Activated CD4-positive, alpha-beta memory T cell treated with anti-CD3 and anti-CD28 coated beads for 36 hours (primary cell): ENCODE measurements around the gene LHFPL4. TPM values are rescaled to one million over a fixed set of nuclear protein-coding genes. Genes with fewer than 3 reads are reported as not detected.
"Not testable (repeated sequence)": the region's sequence is repeated elsewhere in the genome, so short reads cannot be mapped to it uniquely, and the experiment has no call there.

Experiments used
- CTCF ChIA-PET: fragments of 350-600 bp; sonication (Branson Sonifier 250); formaldehyde crosslinking; loops from one replicate; lab custom pipeline; 2021; ENCODE audit warnings: antibody characterized with exemption, inconsistent platforms; lab: Charles Lee
- POLR2A ChIA-PET: fragments of 350-600 bp; sonication (Branson Sonifier 250); formaldehyde crosslinking; loops from one replicate; lab custom pipeline; 2021; ENCODE audit warnings: antibody characterized with exemption; lab: Charles Lee
- DNase-seq: peaks from one replicate; pipeline ENCODE4 v3.0.0-alpha.2; 2020
- H3K27ac Mint-ChIP-seq: one replicate; pipeline ENCODE4 v1.8.0; 2021; ENCODE audit warnings: mixed read lengths
- H3K27me3 Mint-ChIP-seq: one replicate; pipeline ENCODE4 v1.8.0; 2021; ENCODE audit warnings: mixed read lengths
- H3K36me3 Mint-ChIP-seq: one replicate; pipeline ENCODE4 v1.8.0; 2021; ENCODE audit warnings: mixed read lengths
- H3K4me1 Mint-ChIP-seq: one replicate; pipeline ENCODE4 v1.8.0; 2021; ENCODE audit warnings: low read depth, mixed read lengths
- H3K4me3 Mint-ChIP-seq: one replicate; pipeline ENCODE4 v1.8.0; 2021; ENCODE audit warnings: mild to moderate bottlenecking, mixed read lengths
- H3K9me3 Mint-ChIP-seq: one replicate; pipeline ENCODE4 v1.8.0; 2021; ENCODE audit warnings: mixed read lengths
- intact Hi-C: fragments of 100-400 bp; cut with micrococcal nuclease; formaldehyde crosslinking; loops from one replicate; pipeline ENCODE4 v1.15.1; 2023
- total RNA-seq, 2 experiments: library from RNA; stranded (reverse); gene quantifications; one replicate each; pipeline ENCODE4 v1.2.3, GENCODE V29; 2021

The LHFPL4 gene
- total RNA-seq, result not detected

DNA sequence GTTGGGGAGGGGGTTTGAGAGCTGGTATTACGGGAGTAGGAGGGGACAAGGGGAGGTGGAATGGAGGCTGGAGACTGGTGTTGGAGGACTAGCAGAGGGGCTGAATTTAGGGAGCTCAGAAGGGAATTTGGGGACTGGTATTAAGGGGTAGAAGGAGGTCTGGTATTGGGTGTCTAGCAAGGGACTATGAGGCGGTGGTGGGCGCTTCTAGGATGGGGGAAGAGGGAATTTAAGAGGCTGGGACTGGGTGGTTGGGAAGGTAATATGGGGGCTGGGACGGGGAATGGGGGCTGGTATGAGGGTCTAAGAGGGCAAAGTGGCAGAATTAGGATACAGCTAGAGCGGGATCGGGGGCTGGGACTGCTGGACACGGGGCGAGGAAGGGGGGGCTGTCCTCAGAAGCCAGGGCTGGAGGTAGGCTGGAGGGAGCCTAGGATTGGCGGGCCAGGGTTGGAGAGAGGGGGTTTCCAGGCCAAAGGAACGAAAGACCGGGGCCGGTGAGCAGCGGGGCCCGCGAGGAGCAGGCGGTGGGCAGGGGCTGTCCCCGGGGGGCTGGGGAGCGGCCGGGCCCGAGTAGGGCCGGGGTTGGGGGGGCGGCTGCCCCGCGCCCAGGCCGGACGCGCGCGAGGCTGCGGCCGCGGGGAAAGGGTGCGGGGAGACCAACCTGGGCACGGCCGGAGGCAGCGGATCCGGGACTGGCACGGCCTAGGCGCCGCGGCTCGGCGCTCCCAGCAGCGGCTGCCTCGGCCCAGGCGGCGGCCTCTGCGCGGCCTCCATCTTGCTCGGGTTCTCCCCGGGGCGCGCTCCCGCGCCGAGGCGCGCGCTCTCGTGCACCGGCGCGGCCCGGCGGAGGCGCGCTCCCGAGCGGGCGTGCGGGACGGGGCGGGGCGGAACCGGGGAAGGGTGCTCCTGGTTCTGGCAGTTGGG is at the start of gene LHFPL4:
TSS of gene LHFPL4 (minus strand) at position 802 of the 927 bp plus-strand sequence. CDS start 1,143 bp downstream, outside the sequence.
- POLR2A ChIA-PET, result no interaction called here
- intact Hi-C loops, result no loop called here
- Mint-ChIP-seq H3K9me3 (no peaks in the 10 kb centered on the region), H3K27me3 (peaks cover 43% of the 10 kb centered on the region), H3K27ac (no peak within 1 kb of the TSS), H3K36me3 (peaks cover 2% of the 10 kb centered on the region), H3K4me3 (no peak within 1 kb of the TSS), H3K4me1 (peaks cover 7% of the 10 kb centered on the region)
- DNase-seq, result no peak
- CTCF ChIA-PET, result no interaction called here

DNA sequence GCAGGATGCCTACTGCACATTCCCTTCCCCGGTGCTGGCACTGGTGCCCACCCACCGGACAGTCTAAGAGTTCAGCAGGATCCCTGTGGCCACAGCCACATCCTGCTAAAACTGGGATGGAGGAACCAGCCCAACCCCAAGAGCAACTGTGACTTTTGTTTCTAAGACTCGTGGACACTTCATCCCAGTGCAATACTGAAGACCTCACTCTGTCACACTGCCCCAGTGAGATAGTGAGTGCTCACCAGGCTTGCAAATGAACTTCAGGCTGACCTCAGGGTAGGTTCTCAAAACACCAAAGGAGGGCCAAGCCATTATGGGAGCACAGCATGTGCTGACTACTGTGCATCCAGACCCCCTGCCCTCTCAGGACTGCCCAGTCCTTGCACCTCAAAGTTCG is 49.0 kb upstream of the LHFPL4 start:
- H3K27ac Mint-ChIP-seq, result no peak overlapping the region
- H3K36me3 Mint-ChIP-seq, result peaks cover 2% of the 10 kb centered on the region
- DNase-seq, result no peak
- H3K4me3 Mint-ChIP-seq, result no peak overlapping the region
- ChIA-PET CTCF (no interaction called here), POLR2A (no interaction called here)
- intact Hi-C loops, result no loop called here
- peaks cover 9% of the 10 kb centered on the region for H3K9me3 Mint-ChIP-seq
- peaks cover 2% of the 10 kb centered on the region for H3K4me1 Mint-ChIP-seq
- H3K27me3 Mint-ChIP-seq, result peaks cover 33% of the 10 kb centered on the region

DNA sequence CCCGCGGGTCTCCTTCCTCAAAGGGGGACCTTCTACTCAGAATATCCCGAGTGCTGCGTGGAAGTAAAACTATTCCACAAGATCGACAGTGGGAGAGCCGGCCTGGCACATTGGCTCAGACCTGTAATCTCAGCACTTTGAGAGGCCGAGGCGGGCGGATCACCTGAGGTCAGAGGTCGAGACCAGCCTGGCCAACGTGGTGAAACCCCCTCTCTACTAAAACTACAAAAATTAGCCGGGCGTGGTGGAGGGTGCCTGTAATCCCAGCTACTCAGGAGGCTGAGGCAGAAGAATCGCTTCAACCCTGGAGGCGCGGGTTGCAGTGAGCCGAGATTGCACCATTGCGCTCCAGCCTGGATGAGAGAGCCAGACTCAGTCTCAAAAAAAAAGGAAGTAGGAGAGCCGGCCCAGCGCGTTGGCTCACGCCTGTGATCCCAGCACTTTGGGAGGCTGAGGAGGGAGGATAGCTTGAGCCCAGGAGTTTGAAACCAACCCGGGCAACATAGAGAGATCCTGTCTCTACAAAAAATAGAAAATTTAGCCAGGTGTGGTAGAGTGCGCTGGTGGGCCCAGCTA is 47.5 kb upstream of the LHFPL4 start:
- H3K4me3 Mint-ChIP-seq, H3K36me3 Mint-ChIP-seq, H3K4me1 Mint-ChIP-seq, H3K9me3 Mint-ChIP-seq, H3K27ac Mint-ChIP-seq, DNase-seq, intact Hi-C loops, CTCF ChIA-PET: not testable (repeated sequence)
- POLR2A ChIA-PET, result interaction anchor here (0.6 kb wide), 2 partner anchors 51 to 62 kb away, joined by 3 to 5 read pairs; no protein-coding TSS in a partner anchor
- peaks cover 33% of the 10 kb centered on the region for H3K27me3 Mint-ChIP-seq

DNA sequence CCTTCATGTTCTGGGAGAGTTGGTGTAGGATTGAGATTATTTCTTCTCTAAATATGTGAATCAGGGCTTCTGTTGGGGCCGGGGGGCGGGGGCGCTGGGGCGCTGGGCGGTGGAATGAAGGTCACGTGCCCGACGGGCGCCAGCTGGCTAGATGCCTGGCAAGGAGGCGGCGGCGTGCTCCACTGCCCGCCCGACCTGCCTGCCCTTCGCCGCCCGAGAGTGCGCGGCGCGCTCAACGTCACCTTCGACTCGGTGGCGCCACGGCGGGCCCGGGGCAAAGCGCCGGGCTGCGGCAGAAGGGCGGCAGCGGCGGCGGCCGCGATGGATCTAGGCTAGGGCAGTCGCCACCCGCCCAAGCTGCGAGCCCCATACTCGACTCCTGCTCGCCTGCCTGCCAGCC is 47.0 kb upstream of the LHFPL4 start:
- Mint-ChIP-seq H3K36me3 (peaks cover 2% of the 10 kb centered on the region), H3K27me3 (peaks cover 33% of the 10 kb centered on the region)

DNA sequence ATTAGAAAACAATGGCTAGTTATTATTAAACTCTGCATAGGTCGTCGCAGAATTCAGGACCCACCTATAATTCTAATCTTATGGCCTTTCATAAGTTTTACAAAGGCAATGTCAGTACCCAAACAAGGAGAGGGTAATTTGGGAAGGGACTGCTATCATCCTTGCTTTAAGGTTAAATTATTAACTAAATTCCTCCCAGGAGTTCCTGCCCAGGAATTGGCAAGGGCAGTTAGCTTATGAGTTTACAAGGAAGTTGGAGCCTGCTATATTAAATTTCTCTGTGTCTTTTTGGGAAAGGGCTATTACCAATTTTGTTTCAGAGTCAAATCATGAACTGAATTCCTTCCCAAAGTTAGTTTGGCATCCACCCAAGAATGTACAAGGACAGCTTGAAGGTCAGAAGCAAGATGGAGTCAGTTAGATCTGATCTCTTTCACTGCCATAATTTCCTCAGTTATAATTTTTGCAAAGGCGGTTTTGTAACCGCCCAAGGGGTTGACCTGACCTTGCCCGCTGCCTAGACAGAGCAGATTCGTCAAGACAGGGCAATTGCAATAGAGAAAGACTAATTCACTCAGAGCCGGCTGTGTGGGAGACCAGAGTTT is 45.3 kb upstream of the LHFPL4 start:
- intact Hi-C loops, result no loop called here
- Mint-ChIP-seq H3K4me3 (no peak overlapping the region), H3K9me3 (no peaks in the 10 kb centered on the region), H3K36me3 (no peaks in the 10 kb centered on the region), H3K4me1 (peaks cover 2% of the 10 kb centered on the region), H3K27ac (no peak overlapping the region), H3K27me3 (peaks cover 27% of the 10 kb centered on the region)
- ChIA-PET CTCF (no interaction called here), POLR2A (no interaction called here)
- no peak for DNase-seq

More for the DNA sequence above, 47.0 kb upstream of the LHFPL4 start:
- ChIA-PET POLR2A (no interaction called here), CTCF (no interaction called here)
- no peak overlapping the region for H3K4me3 Mint-ChIP-seq
- peaks cover 2% of the 10 kb centered on the region for H3K4me1 Mint-ChIP-seq
- intact Hi-C loops, result no loop called here
- H3K27ac Mint-ChIP-seq, result no peak overlapping the region
- DNase-seq, result peak; percentile 18
- peaks cover 7% of the 10 kb centered on the region for H3K9me3 Mint-ChIP-seq

DNA sequence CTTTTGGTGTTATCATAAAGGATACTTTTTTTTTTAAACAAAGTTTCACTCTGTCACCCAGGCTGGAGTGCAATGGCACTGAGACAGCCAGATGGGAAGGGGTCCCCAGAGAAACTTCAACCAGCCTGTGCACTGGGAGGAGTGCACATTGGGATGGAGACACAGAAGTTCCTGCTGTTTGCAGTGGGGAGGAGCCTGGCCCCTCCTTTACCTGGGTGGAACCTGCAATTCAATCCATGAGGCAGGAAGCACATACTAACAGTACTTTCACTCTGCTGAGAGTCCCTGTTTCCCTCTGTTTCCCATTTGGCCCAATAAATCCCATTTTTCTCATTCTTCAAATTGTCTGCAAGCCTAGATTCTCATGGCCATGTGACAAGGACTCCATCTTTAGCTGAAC is 42.3 kb upstream of the LHFPL4 start:
- CTCF ChIA-PET, result interaction anchor here (0.7 kb wide), 1 partner anchor 498 kb away, joined by 4 read pairs; no protein-coding TSS in a partner anchor

DNA sequence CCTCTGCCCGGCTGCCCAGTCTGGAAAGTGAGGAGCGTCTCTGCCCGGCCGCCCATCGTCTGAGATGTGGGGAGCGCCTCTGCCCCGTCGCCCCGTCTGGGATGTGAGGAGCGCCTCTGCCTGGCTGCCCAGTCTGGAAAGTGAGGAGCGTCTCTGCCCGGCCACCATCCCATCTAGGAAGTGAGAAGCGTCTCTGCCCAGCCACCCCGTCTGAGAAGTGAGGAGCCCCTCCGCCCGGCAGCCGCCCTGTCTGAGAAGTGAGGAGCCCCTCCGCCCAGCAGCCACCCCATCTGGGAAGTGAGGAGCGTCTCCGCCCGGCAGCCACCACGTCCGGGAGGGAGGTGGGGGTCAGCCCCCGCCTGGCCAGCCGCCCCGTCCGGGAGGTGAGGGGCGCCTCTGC is 38.2 kb upstream of the LHFPL4 start:
- H3K4me3 Mint-ChIP-seq, intact Hi-C loops, H3K27me3 Mint-ChIP-seq, H3K27ac Mint-ChIP-seq, CTCF ChIA-PET, DNase-seq, POLR2A ChIA-PET, H3K36me3 Mint-ChIP-seq, H3K9me3 Mint-ChIP-seq, H3K4me1 Mint-ChIP-seq: not testable (repeated sequence)

More for the DNA sequence above, 42.3 kb upstream of the LHFPL4 start:
- intact Hi-C loops, result no loop called here
- POLR2A ChIA-PET, result no interaction called here
- Mint-ChIP-seq H3K27ac (no peak overlapping the region), H3K4me1 (peaks cover 2% of the 10 kb centered on the region), H3K27me3 (peaks cover 16% of the 10 kb centered on the region), H3K9me3 (no peaks in the 10 kb centered on the region), H3K4me3 (no peak overlapping the region), H3K36me3 (no peaks in the 10 kb centered on the region)
- DNase-seq, result no peak

DNA sequence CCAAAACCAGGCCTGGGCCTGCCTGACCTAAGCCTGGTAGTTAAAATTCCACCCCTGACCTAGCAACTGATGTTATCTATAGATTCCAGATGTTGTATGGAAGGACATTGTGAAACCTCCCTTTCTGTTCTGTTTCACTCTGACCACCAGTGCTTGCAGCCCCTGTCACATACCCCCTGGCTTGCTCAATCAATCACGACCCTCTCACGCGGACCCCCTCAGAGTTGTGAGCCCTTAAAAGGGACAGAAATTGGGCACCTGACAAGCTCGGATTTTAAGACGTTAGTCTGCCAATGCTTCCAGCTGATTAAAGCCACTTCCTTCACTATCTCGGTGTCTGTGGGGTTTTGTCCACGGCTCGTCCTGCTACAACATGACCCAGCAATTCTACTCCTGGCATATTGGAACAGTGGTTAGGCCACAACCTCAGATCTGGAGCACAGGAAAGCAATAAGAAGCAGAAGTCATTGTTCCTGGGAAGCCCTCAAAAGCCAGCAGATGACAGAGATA is 36.7 kb upstream of the LHFPL4 start:
- intact Hi-C loops, result no loop called here
- no peaks in the 10 kb centered on the region for H3K9me3 Mint-ChIP-seq
- H3K36me3 Mint-ChIP-seq, result no peaks in the 10 kb centered on the region
- ChIA-PET POLR2A (no interaction called here), CTCF (no interaction called here)
- no peak overlapping the region for H3K4me3 Mint-ChIP-seq
- DNase-seq, result no peak
- peaks cover 3% of the 10 kb centered on the region for H3K27me3 Mint-ChIP-seq
- no peak overlapping the region for H3K27ac Mint-ChIP-seq
- no peaks in the 10 kb centered on the region for H3K4me1 Mint-ChIP-seq

DNA sequence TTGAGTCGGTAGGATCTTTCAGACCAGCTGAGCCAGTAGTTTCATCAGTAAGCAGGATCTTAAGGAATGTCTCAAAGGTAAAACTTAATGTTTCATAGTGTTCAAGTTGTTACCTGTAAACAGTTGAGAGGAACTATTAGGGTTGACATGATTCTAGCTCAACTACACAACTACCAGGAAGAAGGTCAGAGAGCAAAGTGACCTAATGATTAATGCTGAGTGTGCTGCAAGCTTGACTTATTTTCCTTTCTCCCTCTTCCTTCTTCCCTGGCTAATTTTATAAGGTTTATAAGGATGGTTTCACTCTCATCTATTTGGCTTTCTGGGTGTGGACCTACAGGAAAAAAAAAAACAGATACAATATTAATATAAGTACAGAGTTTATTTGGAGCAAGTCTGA is 30.2 kb upstream of the LHFPL4 start:
- POLR2A ChIA-PET, result interaction anchor here (0.7 kb wide), 1 partner anchor 88 kb away, joined by 3 read pairs; no protein-coding TSS in a partner anchor
- H3K36me3 Mint-ChIP-seq, result no peaks in the 10 kb centered on the region
- peaks cover 2% of the 10 kb centered on the region for H3K27me3 Mint-ChIP-seq
- intact Hi-C loops, result no loop called here
- CTCF ChIA-PET, result interaction anchor here (1.2 kb wide), 1 partner anchor 80 kb away, joined by 3 read pairs; no protein-coding TSS in a partner anchor
- no peak overlapping the region for H3K4me3 Mint-ChIP-seq
- no peak for DNase-seq
- H3K4me1 Mint-ChIP-seq, result no peaks in the 10 kb centered on the region
- H3K9me3 Mint-ChIP-seq, result peaks cover 6% of the 10 kb centered on the region
- no peak overlapping the region for H3K27ac Mint-ChIP-seq

DNA sequence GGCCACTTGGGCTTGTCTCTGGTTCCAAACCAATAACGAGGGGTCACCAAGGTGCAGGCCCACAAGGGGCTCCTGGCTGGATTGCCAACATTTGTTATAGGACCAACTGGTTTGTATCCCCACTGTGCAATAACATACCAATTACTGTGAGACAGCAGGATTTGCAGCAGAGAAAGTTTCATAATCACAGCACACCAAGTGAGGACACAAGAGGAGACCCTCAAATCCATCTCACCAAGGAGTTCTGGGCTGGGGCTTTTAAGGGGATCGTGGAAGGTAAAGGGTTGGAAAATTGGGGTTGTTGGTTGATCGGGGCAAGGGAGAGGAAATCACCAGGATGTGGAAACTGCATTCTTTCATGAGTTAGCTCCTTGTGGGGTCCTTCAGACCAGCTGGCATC is 29.7 kb upstream of the LHFPL4 start:
- CTCF ChIA-PET, result interaction anchor here (1.2 kb wide), 1 partner anchor 80 kb away, joined by 3 read pairs; no protein-coding TSS in a partner anchor
- Mint-ChIP-seq H3K27ac (no peak overlapping the region), H3K9me3 (peaks cover 6% of the 10 kb centered on the region), H3K36me3 (no peaks in the 10 kb centered on the region), H3K4me3 (no peak overlapping the region), H3K27me3 (peaks cover 2% of the 10 kb centered on the region), H3K4me1 (no peaks in the 10 kb centered on the region)
- no peak for DNase-seq
- intact Hi-C loops, result no loop called here
- POLR2A ChIA-PET, result interaction anchor here (0.7 kb wide), 1 partner anchor 87 kb away, joined by 3 read pairs; no protein-coding TSS in a partner anchor

DNA sequence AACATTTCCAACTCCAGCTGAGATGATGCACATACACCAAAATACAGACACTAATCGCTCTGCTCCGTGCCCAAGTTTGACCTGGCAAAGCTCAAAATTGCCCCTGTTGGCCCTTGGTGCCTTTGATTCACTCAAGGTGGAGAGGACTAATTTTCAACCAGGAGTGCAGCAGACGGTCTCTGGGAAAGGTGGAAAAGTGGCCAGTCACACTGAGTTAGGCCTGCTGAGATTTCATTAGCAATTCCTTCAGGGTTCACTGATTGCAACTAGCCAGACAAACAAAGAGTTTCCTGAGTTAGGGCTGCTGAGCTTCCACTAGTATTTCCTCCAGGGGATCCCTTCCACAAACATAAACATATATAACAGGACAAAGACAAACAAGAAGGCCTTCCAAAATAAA is 28.7 kb upstream of the LHFPL4 start:
- intact Hi-C loops, result no loop called here
- Mint-ChIP-seq H3K27me3 (peaks cover 2% of the 10 kb centered on the region), H3K4me1 (no peaks in the 10 kb centered on the region), H3K9me3 (peaks cover 6% of the 10 kb centered on the region), H3K4me3 (no peak overlapping the region), H3K36me3 (no peaks in the 10 kb centered on the region), H3K27ac (no peak overlapping the region)
- POLR2A ChIA-PET, result no interaction called here
- CTCF ChIA-PET, result no interaction called here
- DNase-seq, result no peak

DNA sequence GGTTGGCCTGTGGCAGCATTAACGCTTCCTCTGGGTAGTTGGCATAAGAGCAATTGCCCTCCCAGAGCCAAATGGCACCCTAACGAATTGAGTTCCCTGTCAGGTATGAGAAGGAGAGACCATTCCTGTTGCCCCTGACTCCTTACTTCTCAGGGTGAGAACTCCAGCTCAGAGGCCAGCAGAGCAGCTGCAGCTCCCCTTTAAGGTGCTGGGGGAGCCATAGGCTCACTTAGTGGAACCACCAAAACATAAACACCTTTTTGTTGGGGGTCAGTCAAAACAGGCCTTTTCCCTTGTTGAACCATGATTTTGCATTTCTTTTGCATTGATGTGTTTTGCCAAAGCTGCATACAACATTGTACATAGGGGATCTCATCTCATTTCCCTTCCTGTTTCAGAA is 28.1 kb upstream of the LHFPL4 start:
- intact Hi-C loops, result no loop called here
- H3K36me3 Mint-ChIP-seq, result no peaks in the 10 kb centered on the region
- H3K27ac Mint-ChIP-seq, result no peak overlapping the region
- ChIA-PET CTCF (no interaction called here), POLR2A (no interaction called here)
- H3K4me3 Mint-ChIP-seq, result no peak overlapping the region
- H3K9me3 Mint-ChIP-seq, result peaks cover 6% of the 10 kb centered on the region
- peaks cover 2% of the 10 kb centered on the region for H3K27me3 Mint-ChIP-seq
- no peaks in the 10 kb centered on the region for H3K4me1 Mint-ChIP-seq
- no peak for DNase-seq
